ENCODE data around the gene TMEM120B. TPM values are rescaled to one million over a fixed set of nuclear protein-coding genes. Genes with fewer than 3 reads are reported as not detected.

Gene TMEM120B
- total and polyA plus RNA-seq, 2 of the 13 experiments (the other 11 are each of a cell fraction or from before 2014, with no cell fraction given), result 7.1 to 12.9 TPM

GRCh38 chr12:121793838-121794533 lies 81.4 kb downstream of the TMEM120B start (continued):
- TF ChIP-seq, protein P1, sequence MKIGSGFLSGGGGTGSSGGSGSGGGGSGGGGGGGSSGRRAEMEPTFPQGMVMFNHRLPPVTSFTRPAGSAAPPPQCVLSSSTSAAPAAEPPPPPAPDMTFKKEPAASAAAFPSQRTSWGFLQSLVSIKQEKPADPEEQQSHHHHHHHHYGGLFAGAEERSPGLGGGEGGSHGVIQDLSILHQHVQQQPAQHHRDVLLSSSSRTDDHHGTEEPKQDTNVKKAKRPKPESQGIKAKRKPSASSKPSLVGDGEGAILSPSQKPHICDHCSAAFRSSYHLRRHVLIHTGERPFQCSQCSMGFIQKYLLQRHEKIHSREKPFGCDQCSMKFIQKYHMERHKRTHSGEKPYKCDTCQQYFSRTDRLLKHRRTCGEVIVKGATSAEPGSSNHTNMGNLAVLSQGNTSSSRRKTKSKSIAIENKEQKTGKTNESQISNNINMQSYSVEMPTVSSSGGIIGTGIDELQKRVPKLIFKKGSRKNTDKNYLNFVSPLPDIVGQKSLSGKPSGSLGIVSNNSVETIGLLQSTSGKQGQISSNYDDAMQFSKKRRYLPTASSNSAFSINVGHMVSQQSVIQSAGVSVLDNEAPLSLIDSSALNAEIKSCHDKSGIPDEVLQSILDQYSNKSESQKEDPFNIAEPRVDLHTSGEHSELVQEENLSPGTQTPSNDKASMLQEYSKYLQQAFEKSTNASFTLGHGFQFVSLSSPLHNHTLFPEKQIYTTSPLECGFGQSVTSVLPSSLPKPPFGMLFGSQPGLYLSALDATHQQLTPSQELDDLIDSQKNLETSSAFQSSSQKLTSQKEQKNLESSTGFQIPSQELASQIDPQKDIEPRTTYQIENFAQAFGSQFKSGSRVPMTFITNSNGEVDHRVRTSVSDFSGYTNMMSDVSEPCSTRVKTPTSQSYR (CRISPR knock-in tag; IDR thresholded peaks at IDR 0.05; ENCODE audit: borderline replicate concordance), result no peak
- TF ChIP-seq KLF11 (CRISPR knock-in tag; IDR thresholded peaks at IDR 0.05), result no peak
- TF ChIP-seq ZSCAN12 (CRISPR knock-in tag; IDR thresholded peaks at IDR 0.05), result peak; percentile 78; the same call in 1 of the 2 replicates
- peak; percentile 47 for TF ChIP-seq PHF20 (CRISPR knock-in tag; IDR thresholded peaks at IDR 0.05)
- peak; percentile 23; the same call in 1 of the 2 replicates for TF ChIP-seq ZNF326 (CRISPR knock-in tag; IDR thresholded peaks at IDR 0.05; ENCODE audit: borderline replicate concordance)
- peak; percentile 72 for TF ChIP-seq HNRNPLL (IDR thresholded peaks at IDR 0.05; ENCODE audit: low read depth, low read length, poor library complexity, severe bottlenecking)
- TF ChIP-seq, protein P2, sequence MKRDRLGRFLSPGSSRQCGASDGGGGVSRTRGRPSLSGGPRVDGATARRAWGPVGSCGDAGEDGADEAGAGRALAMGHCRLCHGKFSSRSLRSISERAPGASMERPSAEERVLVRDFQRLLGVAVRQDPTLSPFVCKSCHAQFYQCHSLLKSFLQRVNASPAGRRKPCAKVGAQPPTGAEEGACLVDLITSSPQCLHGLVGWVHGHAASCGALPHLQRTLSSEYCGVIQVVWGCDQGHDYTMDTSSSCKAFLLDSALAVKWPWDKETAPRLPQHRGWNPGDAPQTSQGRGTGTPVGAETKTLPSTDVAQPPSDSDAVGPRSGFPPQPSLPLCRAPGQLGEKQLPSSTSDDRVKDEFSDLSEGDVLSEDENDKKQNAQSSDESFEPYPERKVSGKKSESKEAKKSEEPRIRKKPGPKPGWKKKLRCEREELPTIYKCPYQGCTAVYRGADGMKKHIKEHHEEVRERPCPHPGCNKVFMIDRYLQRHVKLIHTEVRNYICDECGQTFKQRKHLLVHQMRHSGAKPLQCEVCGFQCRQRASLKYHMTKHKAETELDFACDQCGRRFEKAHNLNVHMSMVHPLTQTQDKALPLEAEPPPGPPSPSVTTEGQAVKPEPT (CRISPR knock-in tag; IDR thresholded peaks at IDR 0.05; ENCODE audit: low read depth), result no peak
- no peak for TF ChIP-seq ZNF879 (CRISPR knock-in tag; IDR thresholded peaks at IDR 0.05)
- TF ChIP-seq KDM3A (CRISPR knock-in tag; IDR thresholded peaks at IDR 0.05; ENCODE audit: low read depth), result peak; percentile 94; the same call in 1 of the 2 replicates
- TF ChIP-seq ZNF510 (CRISPR knock-in tag; IDR thresholded peaks at IDR 0.05; ENCODE audit: low read depth), result peak; percentile 75; the same call in 1 of the 2 replicates
- TF ChIP-seq NCOA1 (CRISPR knock-in tag; IDR thresholded peaks at IDR 0.05), result no peak
- peak; percentile 45; the same call in 1 of the 2 replicates for TF ChIP-seq TFE3 (CRISPR knock-in tag; IDR thresholded peaks at IDR 0.05)
- TF ChIP-seq MLX (CRISPR knock-in tag; IDR thresholded peaks at IDR 0.05), result peak; percentile 42; the same call in 1 of the 2 replicates
- no peak for TF ChIP-seq KDM5A (IDR thresholded peaks at IDR 0.05; ENCODE audit: borderline replicate concordance, low read length)
- TF ChIP-seq ZNF839 (CRISPR knock-in tag; IDR thresholded peaks at IDR 0.05; ENCODE audit: borderline replicate concordance), result no peak
- TF ChIP-seq ATF1 (CRISPR knock-in tag; IDR thresholded peaks at IDR 0.05), result no peak
- TF ChIP-seq CAMTA2 (CRISPR knock-in tag; IDR thresholded peaks at IDR 0.05; ENCODE audit: borderline replicate concordance), result no peak
- peak; percentile 74 for TF ChIP-seq NFYB (CRISPR knock-in tag; IDR thresholded peaks at IDR 0.05)
- TF ChIP-seq, protein P3, sequence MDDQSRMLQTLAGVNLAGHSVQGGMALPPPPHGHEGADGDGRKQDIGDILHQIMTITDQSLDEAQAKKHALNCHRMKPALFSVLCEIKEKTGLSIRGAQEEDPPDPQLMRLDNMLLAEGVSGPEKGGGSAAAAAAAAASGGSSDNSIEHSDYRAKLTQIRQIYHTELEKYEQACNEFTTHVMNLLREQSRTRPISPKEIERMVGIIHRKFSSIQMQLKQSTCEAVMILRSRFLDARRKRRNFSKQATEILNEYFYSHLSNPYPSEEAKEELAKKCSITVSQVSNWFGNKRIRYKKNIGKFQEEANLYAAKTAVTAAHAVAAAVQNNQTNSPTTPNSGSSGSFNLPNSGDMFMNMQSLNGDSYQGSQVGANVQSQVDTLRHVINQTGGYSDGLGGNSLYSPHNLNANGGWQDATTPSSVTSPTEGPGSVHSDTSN (CRISPR knock-in tag; IDR thresholded peaks at IDR 0.05; ENCODE audit: borderline replicate concordance), result 0 out of 2 replicates have a peak, but pooled peaks have one; percentile 45
- peak; percentile 51; the same call in 1 of the 2 replicates for TF ChIP-seq JUN (CRISPR knock-in tag; IDR thresholded peaks at IDR 0.05)
- TF ChIP-seq ZNF782 (CRISPR knock-in tag; IDR thresholded peaks at IDR 0.05; ENCODE audit: borderline replicate concordance), result no peak
